ENCODE data around the gene ERAL1. TPM values are rescaled to one million over a fixed set of nuclear protein-coding genes. Genes with fewer than 3 reads are reported as not detected.

ERAL1 gene
- total and polyA plus RNA-seq, 2 of the 13 experiments (the other 11 are each of a cell fraction or from before 2014, with no cell fraction given): 46.9 to 72.2 TPM

DNA sequence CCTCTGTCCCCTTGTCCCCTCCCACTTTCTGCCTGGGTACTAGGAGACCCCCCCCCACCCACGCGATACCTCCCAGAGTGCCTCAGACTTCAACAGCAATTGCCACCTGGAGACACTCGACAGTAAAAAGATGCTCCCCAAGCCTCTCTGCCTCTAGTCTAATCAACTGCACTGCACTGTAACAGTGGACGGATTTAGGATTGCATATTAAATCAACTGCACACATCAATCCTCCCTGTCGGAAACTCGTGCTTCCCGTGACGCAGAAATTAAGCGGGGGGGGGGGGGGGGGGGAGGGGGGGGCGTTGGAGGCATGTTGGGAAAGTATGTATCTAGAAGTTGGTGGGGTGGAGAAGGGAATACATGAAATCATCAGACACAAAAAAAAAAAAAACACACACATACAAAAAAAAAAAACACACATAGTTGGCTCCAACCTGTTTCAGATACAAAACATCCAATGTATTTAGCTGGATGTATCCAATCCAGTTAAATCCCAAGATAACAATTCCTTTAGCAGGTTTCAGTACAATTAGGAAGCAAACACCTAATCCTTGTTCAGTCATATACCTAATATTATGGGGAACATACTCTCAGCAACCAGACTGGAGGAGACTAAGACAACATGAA lies 42.0 kb upstream of the ERAL1 start:
- Histone ChIP-seq H3K27me3 (ENCODE audit: control insufficient read depth in 1 of 2, insufficient read depth in 2 of 2, low read length in 2 of 2) (no peaks in the 10 kb centered on the region), H4K20me1 (ENCODE audit: insufficient read depth, low read length) (peaks cover 6% of the 10 kb centered on the region; the same call in 1 of the 2 replicates), H3K9me3 (ENCODE audit: low read length) (no peaks in the 10 kb centered on the region), H3K4me2 (ENCODE audit: low read depth, low read length) (peak overlapping the region; percentile 74), H3K9ac (ENCODE audit: insufficient read depth, low read depth, low read length) (peak overlapping the region; percentile 65), H3K4me1 (ENCODE audit: insufficient read depth, low read length) (peaks cover 44% of the 10 kb centered on the region), H3K79me2 (ENCODE audit: insufficient read depth, low read length) (peaks cover 48% of the 10 kb centered on the region), H2AFZ (ENCODE audit: low read length) (peak overlapping the region; percentile 63), H3K36me3 (replicated peaks in 1 of 2; ENCODE audit: control insufficient read depth in 1 of 2, insufficient read depth in 2 of 2, low read length in 2 of 2) (no peaks in the 10 kb centered on the region), H3K4me3 (replicated peaks in 1 of 3; ENCODE audit: insufficient read depth in 1 of 3, low read depth in 2 of 3, low read length in 3 of 3) (peak overlapping the region; percentile 84 to 89 (median 87)), H3K27ac (ENCODE audit: extremely low read length, insufficient read depth, low read length) (peak overlapping the region; percentile 75)
- ChIA-PET POLR2A (interaction anchor here (0.6 to 1.8 kb wide), 3 partner anchors 11 to 37 kb away, joined by 3 to 4 read pairs (median 4); no protein-coding TSS in a partner anchor), CTCF (ENCODE audit: low intra/inter-chr PET ratio, low total read pairs) (no interaction called here)
- BruUV-seq (replicated peaks): no TSS peak
- 3% methylated on average over 10 of the region's 10 CpGs for WGBS (ENCODE audit: low lambda C conversion rate)
- FAIRE-seq (no peak), ATAC-seq (peak; percentile 54), DNase-seq (ENCODE audit: low spot score) (no peak)
- intact Hi-C loops (cut with micrococcal nuclease; ENCODE audit: unreplicated experiment): no loop called here
- TF ChIP-seq ZNF124 (CRISPR knock-in tag; IDR thresholded peaks at IDR 0.05) (no peak), ZNF740 (CRISPR knock-in tag; IDR thresholded peaks at IDR 0.05) (peak; percentile 8; the same call in 1 of the 2 replicates), HNRNPL (IDR thresholded peaks at IDR 0.05; ENCODE audit: low read depth, low read length) (0 out of 2 replicates have a peak, but pooled peaks have one; percentile 3), MIER3 (CRISPR knock-in tag; IDR thresholded peaks at IDR 0.05; ENCODE audit: borderline replicate concordance) (no peak), CHD2 (IDR thresholded peaks at IDR 0.05; ENCODE audit: low read depth, low read length) (0 out of 2 replicates have a peak, but pooled peaks have one; percentile 34), ZNF333 (CRISPR knock-in tag; IDR thresholded peaks at IDR 0.05; ENCODE audit: borderline replicate concordance) (no peak), HMG20B (CRISPR knock-in tag; conservative IDR thresholded peaks at IDR 0.05) (no peak), MXI1 (IDR thresholded peaks at IDR 0.05; ENCODE audit: borderline replicate concordance, low read depth, low read length) (peak; percentile 4; the same call in 1 of the 3 replicates), CREB1 (IDR thresholded peaks at IDR 0.05) (no peak), CREB1 (CRISPR knock-in tag; IDR thresholded peaks at IDR 0.05) (peak; percentile 62), ZBTB3 (CRISPR knock-in tag; IDR thresholded peaks at IDR 0.05; ENCODE audit: borderline replicate concordance, low read depth) (no peak), MAX (IDR thresholded peaks at IDR 0.05) (0 out of 2 replicates have a peak, but pooled peaks have one; percentile 19), TFDP2 (CRISPR knock-in tag; IDR thresholded peaks at IDR 0.05) (no peak), NCOR1 (IDR thresholded peaks at IDR 0.05; ENCODE audit: borderline replicate concordance, low read length) (peak; percentile 0; the same call in 1 of the 2 replicates)
- TF ChIP-seq, protein P1, sequence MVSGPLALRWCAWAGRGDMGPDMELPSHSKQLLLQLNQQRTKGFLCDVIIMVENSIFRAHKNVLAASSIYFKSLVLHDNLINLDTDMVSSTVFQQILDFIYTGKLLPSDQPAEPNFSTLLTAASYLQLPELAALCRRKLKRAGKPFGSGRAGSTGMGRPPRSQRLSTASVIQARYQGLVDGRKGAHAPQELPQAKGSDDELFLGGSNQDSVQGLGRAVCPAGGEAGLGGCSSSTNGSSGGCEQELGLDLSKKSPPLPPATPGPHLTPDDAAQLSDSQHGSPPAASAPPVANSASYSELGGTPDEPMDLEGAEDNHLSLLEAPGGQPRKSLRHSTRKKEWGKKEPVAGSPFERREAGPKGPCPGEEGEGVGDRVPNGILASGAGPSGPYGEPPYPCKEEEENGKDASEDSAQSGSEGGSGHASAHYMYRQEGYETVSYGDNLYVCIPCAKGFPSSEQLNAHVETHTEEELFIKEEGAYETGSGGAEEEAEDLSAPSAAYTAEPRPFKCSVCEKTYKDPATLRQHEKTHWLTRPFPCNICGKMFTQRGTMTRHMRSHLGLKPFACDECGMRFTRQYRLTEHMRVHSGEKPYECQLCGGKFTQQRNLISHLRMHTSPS (CRISPR knock-in tag; IDR thresholded peaks at IDR 0.05; ENCODE audit: low read depth): no peak
- in situ Hi-C loops (cut with HindIII; ENCODE audit: extremely low pct_ligation_motif_present, low pct_unique_long_range_greater_than_20kb): no loop called here

Data from HepG2 (cell line).